GM21526 (cell line): Measurements from ENCODE around the gene PTPRH.
"Not testable (repeated sequence)": the region's sequence is repeated elsewhere in the genome, so short reads cannot be mapped to it uniquely, and the experiment has no call there.

ENCODE experiments used
- ATAC-seq: cut with Tn5 transposase; IDR thresholded peaks from one replicate; pipeline ENCODE4 v1.9.1; 2021; ENCODE audit warnings: moderate library complexity; ENCODE audit not compliant: unreplicated experiment, low FRiP score

Gene PTPRH

GRCh38 chr19:55186080-55186479, 23.2 kb downstream of the PTPRH start:
- no peak for ATAC-seq

GRCh38 chr19:55181740-55182139, 27.6 kb downstream of the PTPRH start:
- ATAC-seq, result no peak

- no peak for ATAC-seq
Observed at GRCh38 chr19:55179606-55180484, 29.5 kb downstream of the PTPRH start, which contains the start of gene SYT5. Gene SYT5, minus strand, starts transcription at chr19:55180289. Its CDS starts 1,248 bp downstream, at chr19:55179041.

DNA sequence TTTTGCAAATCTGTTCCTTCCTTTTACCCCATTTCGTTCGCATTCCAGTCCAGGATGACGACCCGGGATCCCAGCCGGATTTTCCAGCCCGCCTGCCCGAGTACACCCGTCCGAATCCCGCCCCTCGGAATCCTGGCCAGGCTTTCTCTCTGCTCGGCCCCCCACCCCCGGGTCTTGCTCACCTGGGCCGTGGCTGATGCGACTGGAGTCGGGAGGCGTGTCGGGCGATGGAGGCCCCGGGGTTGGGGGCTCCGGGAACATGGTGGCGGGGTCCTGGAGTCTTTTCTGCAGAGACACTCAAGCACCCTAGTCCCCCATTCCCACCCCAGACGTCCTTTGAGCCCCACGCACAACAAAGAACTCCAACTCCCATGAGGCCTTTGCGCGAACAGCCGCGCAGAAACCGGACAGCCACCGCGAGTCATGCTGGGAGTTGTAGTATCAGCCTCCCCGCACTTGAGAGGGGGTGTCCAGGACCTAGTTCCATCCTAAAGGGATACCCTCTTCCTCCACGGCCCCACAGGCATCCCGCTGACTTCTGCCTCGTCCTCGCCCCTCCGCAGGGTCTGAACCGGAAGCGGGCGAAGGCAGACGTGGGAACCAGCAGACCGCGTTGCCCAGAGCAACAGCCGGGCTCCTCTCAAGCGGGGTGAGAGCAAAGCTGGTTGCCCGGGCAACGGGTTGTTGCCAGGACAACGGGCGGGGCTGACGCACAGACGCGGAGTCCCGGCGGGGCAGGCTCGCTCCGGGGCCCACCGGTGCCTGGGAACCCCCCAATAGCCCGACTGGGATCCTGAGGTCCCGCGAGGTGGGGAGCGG, 30.3 kb downstream of the PTPRH start:
- peak; percentile 45 for ATAC-seq

DNA sequence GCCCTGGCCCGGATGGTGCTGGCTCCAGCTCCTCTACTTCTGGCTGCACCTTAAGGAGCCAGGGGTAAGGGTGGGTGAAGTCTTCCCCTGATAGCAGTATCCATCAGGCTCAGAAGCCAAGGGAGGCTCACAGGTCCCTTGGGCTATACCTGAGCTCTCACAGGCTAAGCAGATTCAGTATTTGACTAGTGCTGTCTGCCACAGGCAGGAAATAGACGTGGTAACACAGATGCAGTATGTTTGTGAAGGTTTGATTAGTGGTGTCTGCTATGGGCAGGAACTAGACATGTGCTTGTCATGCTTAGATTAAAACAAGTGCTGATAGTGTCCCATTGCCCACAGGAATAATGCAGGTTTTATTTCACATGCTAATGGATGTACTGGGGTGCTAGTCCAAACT, 33.2 kb downstream of the PTPRH start:
- ATAC-seq, result no peak

- no peak for ATAC-seq
Observed at GRCh38 chr19:55175117-55175867, 34.0 kb downstream of the PTPRH start.

- ATAC-seq, result no peak
Observed at GRCh38 chr19:55174425-55175116, 34.7 kb downstream of the PTPRH start.

DNA sequence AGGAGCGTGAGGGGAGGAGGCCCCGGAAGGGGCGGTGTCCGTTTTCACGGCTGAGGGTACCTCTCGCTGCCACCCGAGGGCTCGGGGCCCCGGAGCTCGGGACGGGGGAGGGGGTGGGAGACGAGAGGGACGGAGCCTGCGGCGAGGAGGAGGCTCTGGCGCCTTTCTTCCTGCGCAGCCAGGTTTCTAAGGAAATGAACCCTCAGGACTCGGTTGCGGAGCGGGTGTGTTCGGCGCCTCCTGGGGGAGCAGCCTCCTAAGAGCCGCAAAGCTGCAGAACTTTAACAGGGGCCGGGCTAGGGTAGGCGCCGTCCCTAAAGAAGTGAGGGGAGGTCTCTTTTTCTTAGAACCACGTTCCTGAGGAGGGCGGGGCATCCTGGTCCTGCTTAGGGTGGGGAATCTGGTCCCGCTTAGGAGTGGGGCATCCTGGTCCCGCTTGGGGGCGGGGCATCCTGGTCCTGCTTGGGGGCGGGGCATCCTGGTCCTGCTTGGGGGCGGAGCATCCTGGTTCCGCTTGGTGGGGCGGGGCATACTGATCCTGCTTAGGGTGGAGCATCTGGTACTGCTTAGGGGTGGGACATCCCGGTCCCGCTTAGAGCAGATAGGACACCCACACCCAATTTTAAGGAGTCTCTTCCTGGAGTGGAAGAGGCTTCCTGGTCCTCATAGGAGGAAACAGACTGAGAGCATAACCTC, 35.4 kb downstream of the PTPRH start:
- ATAC-seq, result no peak

- ATAC-seq, result no peak
Observed at GRCh38 chr19:55173186-55173713, 36.1 kb downstream of the PTPRH start.

DNA sequence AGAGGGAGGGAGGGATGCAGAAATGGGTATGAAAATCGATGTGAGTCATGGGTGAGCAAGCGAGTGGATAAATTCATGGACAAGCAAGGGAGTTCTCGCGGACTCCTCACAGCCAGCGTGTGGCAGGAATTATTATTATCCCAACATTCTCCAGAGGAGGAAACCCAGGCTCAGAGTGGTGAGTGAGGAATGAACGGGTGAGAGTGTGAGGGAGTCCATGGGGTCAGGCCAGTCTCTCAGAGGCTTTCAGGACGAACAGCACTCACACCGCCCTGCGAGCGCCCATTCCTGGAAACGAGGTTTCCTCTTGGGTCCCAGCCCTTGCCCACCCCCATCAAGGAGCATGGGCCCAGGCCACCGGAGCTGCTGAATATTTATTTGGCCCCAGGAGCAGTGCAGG, 36.6 kb downstream of the PTPRH start:
- no peak for ATAC-seq

DNA sequence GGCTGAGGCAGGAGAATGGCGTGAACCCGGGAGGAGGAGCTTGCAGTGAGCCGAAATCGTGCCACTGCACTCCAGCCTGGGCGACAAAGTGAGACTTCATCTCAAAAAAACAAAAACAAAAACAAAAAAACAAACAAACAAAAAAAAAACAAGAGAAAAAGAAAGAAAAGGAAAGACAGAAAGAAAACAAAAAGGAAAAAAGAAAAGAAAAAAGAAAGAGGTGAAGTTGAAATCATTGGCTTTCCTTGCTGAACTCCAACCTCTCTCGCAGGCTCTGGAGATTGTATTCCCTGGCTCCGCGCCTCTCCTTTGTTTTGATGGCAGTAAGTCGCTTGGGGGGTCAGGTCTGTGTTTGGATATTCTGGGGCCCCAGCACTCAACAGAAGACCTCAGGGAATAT, 37.0 kb downstream of the PTPRH start:
- ATAC-seq, result not testable (repeated sequence)

DNA sequence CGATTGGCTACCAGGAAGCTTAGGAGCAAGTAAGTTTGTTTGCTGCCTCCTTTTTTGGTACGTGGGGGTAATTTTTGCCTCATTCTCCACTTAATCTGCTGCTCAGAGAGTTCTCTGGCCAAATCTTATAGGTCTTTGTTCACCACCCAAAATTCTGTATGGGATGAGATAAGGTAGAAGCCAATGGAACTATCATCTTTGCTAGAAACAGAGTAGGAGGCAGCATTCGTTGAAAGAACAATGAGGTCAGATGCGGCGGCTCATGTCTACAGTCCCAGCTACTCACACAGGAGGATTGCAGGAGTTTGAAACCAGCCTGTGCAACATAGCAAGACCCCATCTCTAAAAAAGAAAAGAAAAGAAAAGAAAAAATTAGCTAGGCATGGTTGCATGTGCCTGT, 37.9 kb downstream of the PTPRH start:
- ATAC-seq, result no peak

GRCh38 chr19:55169136-55169535, 40.2 kb downstream of the PTPRH start:
- no peak for ATAC-seq

DNA sequence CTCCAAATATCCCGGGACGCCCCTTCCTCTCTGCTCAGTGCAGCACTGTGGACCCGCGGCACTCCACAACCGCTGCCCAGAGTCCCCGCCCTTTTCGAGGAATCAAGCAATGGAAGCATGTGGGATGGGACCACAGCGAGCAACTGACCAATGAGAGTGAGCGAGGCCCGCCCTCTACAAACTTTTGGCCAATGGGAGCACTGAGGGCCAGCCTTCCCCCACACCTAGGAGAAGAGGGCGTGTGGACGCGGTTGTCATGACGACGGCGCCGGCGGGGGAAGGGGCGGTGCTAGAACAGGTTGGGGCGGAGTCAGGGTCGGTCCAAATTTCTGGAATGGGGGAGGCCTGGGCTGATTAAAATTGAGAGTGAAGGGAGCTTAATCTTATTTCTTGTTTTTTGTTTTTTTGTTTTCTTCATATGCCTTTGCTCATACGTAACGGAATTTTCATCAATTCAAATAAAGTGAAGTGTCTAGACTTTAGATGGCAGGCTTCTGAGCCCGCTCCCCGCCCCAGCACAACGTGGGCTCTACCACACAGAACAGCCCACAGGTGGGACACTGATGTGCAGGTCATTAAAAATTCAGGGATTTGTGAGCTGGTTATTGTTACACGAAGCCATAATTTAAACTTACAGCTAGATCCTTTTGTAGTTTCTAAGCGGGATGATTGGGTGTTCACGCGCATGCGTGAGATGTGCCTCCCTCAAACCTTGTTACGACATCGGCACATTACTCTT, 42.6 kb downstream of the PTPRH start, which contains the start of gene DNAAF3:
Gene DNAAF3, minus strand, starts transcription at position 84 of the 739 bp plus-strand sequence. CDS start 200 bp downstream, outside the sequence.
- ATAC-seq, result peak; percentile 66

- ATAC-seq, result no peak
Observed at GRCh38 chr19:55165952-55166529, 43.3 kb downstream of the PTPRH start.

GRCh38 chr19:55161571-55162322, 47.6 kb downstream of the PTPRH start:
- ATAC-seq, result no peak

DNA sequence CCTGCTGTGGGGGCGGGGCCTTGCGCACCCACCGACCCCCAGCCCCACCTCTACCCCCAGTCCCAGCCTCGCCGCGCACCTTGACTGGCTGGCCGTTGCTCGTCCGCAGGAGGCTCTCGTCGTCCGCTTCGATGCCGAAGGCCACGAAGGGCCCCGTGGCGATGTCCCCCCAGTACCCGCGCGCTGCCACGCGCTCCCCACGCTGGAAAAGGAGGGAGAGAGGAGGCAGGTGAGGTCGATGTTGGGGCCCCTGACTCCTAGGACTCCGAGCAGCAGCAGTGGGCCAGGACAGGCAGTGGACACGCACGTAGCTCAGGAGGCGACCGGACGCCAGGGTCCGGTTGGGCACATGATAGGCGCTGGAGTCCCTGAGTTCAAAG, 48.3 kb downstream of the PTPRH start:
- ATAC-seq, result no peak
